DOHH2 (cell line): ENCODE results near the gene AP5B1.
"Not testable (repeated sequence)": the region's sequence is repeated elsewhere in the genome, so short reads cannot be mapped to it uniquely, and the experiment has no call there.

Experiments
- H3F3A ChIP-seq: fragments of 200-600 bp; sonication (generic), shearing (Covaris generic); 2 replicates; pipeline ENCODE4 v1.6.0; 2016; ENCODE audit warnings: antibody characterized with exemption, mild to moderate bottlenecking; ENCODE audit not compliant: control insufficient read depth, insufficient read depth
- H3K27ac ChIP-seq: fragments of 200-600 bp; sonication (generic); 2 replicates; pipeline ENCODE4 v1.5.1; 2014; ENCODE audit warnings: low read depth, mild to moderate bottlenecking, low read length, moderate library complexity
- H3K27me3 ChIP-seq: fragments of 200-600 bp; sonication (generic); 2 replicates; pipeline ENCODE4 v1.6.1; 2014; ENCODE audit warnings: mild to moderate bottlenecking, low read length, mixed read lengths; ENCODE audit not compliant: control insufficient read depth
- H3K36me3 ChIP-seq: fragments of 200-600 bp; sonication (generic); 2 replicates; pipeline ENCODE4 v1.6.1; 2014; ENCODE audit warnings: mild to moderate bottlenecking, low read length, moderate library complexity, mixed read lengths; ENCODE audit not compliant: control insufficient read depth
- H3K4me1 ChIP-seq: fragments of 200-600 bp; sonication (generic); 2 replicates; pipeline ENCODE4 v1.6.1; 2014; ENCODE audit warnings: mild to moderate bottlenecking, low read length, mixed read lengths; ENCODE audit not compliant: control insufficient read depth
- H3K4me2 ChIP-seq: fragments of 200-600 bp; sonication (generic); 2 replicates; pipeline ENCODE4 v1.6.0; 2014; ENCODE audit warnings: mild to moderate bottlenecking, low read length, moderate library complexity
- H3K4me3 ChIP-seq: fragments of 200-600 bp; sonication (generic); 2 replicates; pipeline ENCODE4 v1.5.1; 2014; ENCODE audit warnings: mild to moderate bottlenecking, low read length, mixed read lengths
- H3K79me2 ChIP-seq: fragments of 200-600 bp; sonication (generic); 2 replicates; pipeline ENCODE4 v1.6.1; 2014; ENCODE audit warnings: mild to moderate bottlenecking, low read length, mixed read lengths; ENCODE audit not compliant: control insufficient read depth
- H3K9me2 ChIP-seq: fragments of 200-600 bp; sonication (generic); replicated peaks from 2 replicates; pipeline ENCODE4 v1.6.1; 2014; ENCODE audit warnings: mild to moderate bottlenecking, low read length, mixed read lengths; ENCODE audit not compliant: control insufficient read depth
- H3K9me3 ChIP-seq: fragments of 200-600 bp; sonication (generic); 2 replicates; pipeline ENCODE4 v1.6.1; 2014; ENCODE audit warnings: antibody characterized with exemption, low read length, mixed read lengths; ENCODE audit not compliant: control insufficient read depth, insufficient read depth
- H4K20me1 ChIP-seq: fragments of 200-600 bp; sonication (generic); 2 replicates; pipeline ENCODE4 v1.6.0; 2014; ENCODE audit warnings: low read depth, mild to moderate bottlenecking, antibody characterized with exemption, low read length, moderate library complexity; ENCODE audit not compliant: control insufficient read depth, insufficient read depth
- EZH2phosphoT487 ChIP-seq: fragments of 200-600 bp; sonication (generic); IDR thresholded peaks from 2 replicates; pipeline ENCODE4 v1.6.1; 2017; ENCODE audit warnings: borderline replicate concordance, mild to moderate bottlenecking, antibody characterized with exemption, low read length, moderate library complexity, mixed read lengths
- TF ChIP-seq, protein P1 (sequence below): fragments of 200-600 bp; sonication (generic); IDR thresholded peaks from one replicate; pipeline ENCODE4 v1.5.1; 2014; ENCODE audit warnings: antibody characterized with exemption, mild to moderate bottlenecking, low read depth, low read length; ENCODE audit not compliant: poor library complexity, severe bottlenecking

The AP5B1 gene

GRCh38 chr11:65736810-65737209 is 44.0 kb downstream of the AP5B1 start:
- H3K9me2 ChIP-seq, result no peaks in the 10 kb centered on the region
- no peaks in the 10 kb centered on the region for H4K20me1 ChIP-seq
- no peak for TF ChIP-seq EZH2phosphoT487
- TF ChIP-seq, protein P1, sequence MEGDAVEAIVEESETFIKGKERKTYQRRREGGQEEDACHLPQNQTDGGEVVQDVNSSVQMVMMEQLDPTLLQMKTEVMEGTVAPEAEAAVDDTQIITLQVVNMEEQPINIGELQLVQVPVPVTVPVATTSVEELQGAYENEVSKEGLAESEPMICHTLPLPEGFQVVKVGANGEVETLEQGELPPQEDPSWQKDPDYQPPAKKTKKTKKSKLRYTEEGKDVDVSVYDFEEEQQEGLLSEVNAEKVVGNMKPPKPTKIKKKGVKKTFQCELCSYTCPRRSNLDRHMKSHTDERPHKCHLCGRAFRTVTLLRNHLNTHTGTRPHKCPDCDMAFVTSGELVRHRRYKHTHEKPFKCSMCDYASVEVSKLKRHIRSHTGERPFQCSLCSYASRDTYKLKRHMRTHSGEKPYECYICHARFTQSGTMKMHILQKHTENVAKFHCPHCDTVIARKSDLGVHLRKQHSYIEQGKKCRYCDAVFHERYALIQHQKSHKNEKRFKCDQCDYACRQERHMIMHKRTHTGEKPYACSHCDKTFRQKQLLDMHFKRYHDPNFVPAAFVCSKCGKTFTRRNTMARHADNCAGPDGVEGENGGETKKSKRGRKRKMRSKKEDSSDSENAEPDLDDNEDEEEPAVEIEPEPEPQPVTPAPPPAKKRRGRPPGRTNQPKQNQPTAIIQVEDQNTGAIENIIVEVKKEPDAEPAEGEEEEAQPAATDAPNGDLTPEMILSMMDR, result no peak
- H3K4me1 ChIP-seq, result no peaks in the 10 kb centered on the region
- no peaks in the 10 kb centered on the region for H3K79me2 ChIP-seq
- H3K4me3 ChIP-seq, result no peak overlapping the region
- no peaks in the 10 kb centered on the region for H3K36me3 ChIP-seq
- no peak overlapping the region for H3K4me2 ChIP-seq
- H3F3A ChIP-seq, result no peaks in the 10 kb centered on the region
- peaks cover under 1% of the 10 kb centered on the region for H3K27me3 ChIP-seq
- no peak overlapping the region for H3K27ac ChIP-seq
- H3K9me3 ChIP-seq, result peaks cover 17% of the 10 kb centered on the region

GRCh38 chr11:65735111-65735510 is 45.7 kb downstream of the AP5B1 start:
- not testable (repeated sequence) for H3K27ac ChIP-seq, H3K4me2 ChIP-seq, H3K27me3 ChIP-seq, H3K9me2 ChIP-seq, H4K20me1 ChIP-seq, H3K4me3 ChIP-seq, H3K79me2 ChIP-seq, H3K36me3 ChIP-seq, H3F3A ChIP-seq, H3K4me1 ChIP-seq
- H3K9me3 ChIP-seq, result peaks cover 19% of the 10 kb centered on the region

DNA sequence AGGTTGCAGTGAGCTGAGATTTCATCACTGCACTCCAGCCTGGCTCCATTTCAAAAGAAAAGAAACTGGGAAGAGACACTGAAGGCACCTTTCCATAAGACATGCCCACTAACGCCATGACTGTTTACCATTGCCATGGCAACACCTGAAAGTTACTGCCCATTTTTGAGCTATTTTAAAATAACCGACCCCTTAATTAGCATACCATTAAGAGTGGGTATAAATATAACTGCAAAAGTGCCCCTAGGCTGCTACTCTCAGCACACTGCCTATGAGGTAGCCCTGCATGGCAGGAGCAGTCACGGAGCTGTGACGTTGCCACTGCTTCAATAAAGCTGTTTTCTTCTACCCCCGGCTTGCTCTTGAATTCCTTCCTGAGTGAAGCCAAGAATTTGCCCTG is 50.3 kb downstream of the AP5B1 start:
- TF ChIP-seq EZH2phosphoT487, result no peak
- TF ChIP-seq, protein P1, result no peak
- Histone ChIP-seq H3K27me3 (peaks cover 15% of the 10 kb centered on the region), H3F3A (no peaks in the 10 kb centered on the region), H3K4me1 (no peaks in the 10 kb centered on the region), H3K9me3 (peaks cover 3% of the 10 kb centered on the region), H3K36me3 (no peaks in the 10 kb centered on the region), H3K9me2 (no peaks in the 10 kb centered on the region), H4K20me1 (no peaks in the 10 kb centered on the region), H3K27ac (no peak overlapping the region), H3K79me2 (no peaks in the 10 kb centered on the region), H3K4me2 (no peak overlapping the region), H3K4me3 (no peak overlapping the region)

- no peak overlapping the region for H3K4me2 ChIP-seq
- H4K20me1 ChIP-seq, result no peaks in the 10 kb centered on the region
- no peak overlapping the region for H3K27ac ChIP-seq
- H3K4me3 ChIP-seq, result no peak overlapping the region
- 0 out of 2 replicates have a peak, but pooled peaks cover 2% of the 10 kb centered on the region for H3F3A ChIP-seq
- H3K36me3 ChIP-seq, result no peaks in the 10 kb centered on the region
- no peaks in the 10 kb centered on the region for H3K4me1 ChIP-seq
- no peaks in the 10 kb centered on the region for H3K9me2 ChIP-seq
- TF ChIP-seq, protein P1, result no peak
- TF ChIP-seq EZH2phosphoT487, result no peak
- H3K27me3 ChIP-seq, result peaks cover 15% of the 10 kb centered on the region
- peaks cover 3% of the 10 kb centered on the region for H3K9me3 ChIP-seq
- H3K79me2 ChIP-seq, result no peaks in the 10 kb centered on the region
Measured at GRCh38 chr11:65727865-65728264, 52.9 kb downstream of the AP5B1 start.
